SH-SY5Y (cell line): ENCODE measurements around the gene CYTL1.

Source experiments
- GATA2 ChIP-seq: IDR thresholded peaks from 2 replicates; pipeline ENCODE4 v1.6.1; 2011; ENCODE audit warnings: mild to moderate bottlenecking, low read depth, low read length
- GATA3 ChIP-seq: IDR thresholded peaks from 2 replicates; pipeline ENCODE4 v1.6.1; 2011; ENCODE audit warnings: low read depth, mild to moderate bottlenecking, low read length, moderate library complexity

CYTL1 gene

GRCh38 chr4:5019274-5019673 lies at the start of gene CYTL1:
CYTL1 (minus strand) TSS chr4:5019458; CDS start chr4:5019445, 13 bp downstream.
- no peak for TF ChIP-seq GATA3

GRCh38 chr4:5067908-5068307 lies 48.6 kb upstream of the CYTL1 start:
- no peak for TF ChIP-seq GATA2
- no peak for TF ChIP-seq GATA3

GRCh38 chr4:5066101-5066500 lies 46.8 kb upstream of the CYTL1 start:
- TF ChIP-seq GATA2, result no peak
- TF ChIP-seq GATA3, result no peak

- TF ChIP-seq GATA3, result no peak
- no peak for TF ChIP-seq GATA2
Measured at GRCh38 chr4:5055411-5055810, 36.2 kb upstream of the CYTL1 start.

- no peak for TF ChIP-seq GATA2
- TF ChIP-seq GATA3, result no peak
Measured at GRCh38 chr4:5054532-5054931, 35.3 kb upstream of the CYTL1 start.

- no peak for TF ChIP-seq GATA3
- no peak for TF ChIP-seq GATA2
Measured at GRCh38 chr4:5052726-5053425, 33.6 kb upstream of the CYTL1 start.

- no peak for TF ChIP-seq GATA3
- TF ChIP-seq GATA2, result no peak
Measured at GRCh38 chr4:5052204-5052702, 33.0 kb upstream of the CYTL1 start.

GRCh38 chr4:5051278-5052203 lies 32.3 kb upstream of the CYTL1 start, which contains the start of gene STK32B:
STK32B (plus strand) TSS chr4:5051480.
- TF ChIP-seq GATA2 (no peak), GATA3 (no peak)

- TF ChIP-seq GATA2, result no peak
- TF ChIP-seq GATA3, result no peak
Measured at GRCh38 chr4:5050520-5051277, 31.4 kb upstream of the CYTL1 start.

GRCh38 chr4:5048721-5049120 lies 29.5 kb upstream of the CYTL1 start:
- TF ChIP-seq GATA3 (no peak), GATA2 (no peak)

- TF ChIP-seq GATA2, result no peak
- TF ChIP-seq GATA3, result no peak
Measured at GRCh38 chr4:5045097-5045496, 25.8 kb upstream of the CYTL1 start.

GRCh38 chr4:5044341-5044740 lies 25.1 kb upstream of the CYTL1 start:
- TF ChIP-seq GATA2, result no peak

GRCh38 chr4:5043579-5043978 lies 24.3 kb upstream of the CYTL1 start:
- TF ChIP-seq GATA3 (no peak), GATA2 (no peak)

GRCh38 chr4:5041699-5042098 lies 22.4 kb upstream of the CYTL1 start:
- TF ChIP-seq GATA2, result no peak
- TF ChIP-seq GATA3, result no peak
